Keratinocyte (primary cell): ENCODE measurements around the gene CBY1. TPM values are rescaled to one million over a fixed set of nuclear protein-coding genes. Genes with fewer than 3 reads are reported as not detected.

Experiments
- DNase-seq: peaks from one replicate; pipeline ENCODE4 v3.0.0-alpha.2; 2011; ENCODE audit warnings: low read depth, missing footprints, low spot score
- FAIRE-seq: peaks from 2 replicates; lab custom pipeline; 2011; peaks lifted over from hg19 to GRCh38; lab: Jason Lieb, UNC
- H2AFZ ChIP-seq: 2 replicates; pipeline ENCODE4 v1.6.0; 2012; ENCODE audit warnings: low read length, control low read depth, inconsistent platforms; ENCODE audit not compliant: control insufficient read depth
- H3K27ac ChIP-seq: 2 replicates; pipeline ENCODE4 v1.5.1; 2011; ENCODE audit warnings: low read length; ENCODE audit not compliant: control insufficient read depth, insufficient read depth
- H3K27me3 ChIP-seq: 3 replicates; pipeline ENCODE4 v1.6.0; 2011; ENCODE audit warnings: low read length; ENCODE audit not compliant: control insufficient read depth, insufficient read depth; ENCODE audit errors: extremely low read depth
- H3K36me3 ChIP-seq, 2 experiments: 2 replicates in 1 of 2; 3 replicates in 1 of 2; pipeline ENCODE4 v1.5.1; 2011; ENCODE audit warnings: low read length in 2 of 2, mild to moderate bottlenecking in 1 of 2; ENCODE audit not compliant: control insufficient read depth in 2 of 2, insufficient read depth in 2 of 2; ENCODE audit errors: extremely low read depth in 1 of 2
- H3K4me1 ChIP-seq: 3 replicates; pipeline ENCODE4 v1.5.1; 2011; ENCODE audit warnings: low read length; ENCODE audit not compliant: control insufficient read depth, insufficient read depth; ENCODE audit errors: extremely low read depth
- H3K4me2 ChIP-seq: 3 replicates; pipeline ENCODE4 v1.6.0; 2011; ENCODE audit warnings: low read depth, low read length; ENCODE audit not compliant: control insufficient read depth, insufficient read depth; ENCODE audit errors: extremely low read depth
- H3K4me3 ChIP-seq, 3 experiments: fragments of 200-600 bp in 1 of 3; sonication (generic) in 1 of 3; 2 replicates in 2 of 3; 3 replicates in 1 of 3; pipeline ENCODE4 v1.5.1; 2011 to 2016; ENCODE audit warnings: low read length in 3 of 3, mild to moderate bottlenecking in 3 of 3, control low read depth in 2 of 3, inconsistent platforms in 1 of 3, low read depth in 1 of 3, mixed read lengths in 1 of 3, mixed run types in 1 of 3, moderate library complexity in 1 of 3; ENCODE audit not compliant: control insufficient read depth in 2 of 3, insufficient read depth in 2 of 3; ENCODE audit errors: extremely low read depth in 1 of 3
- H3K79me2 ChIP-seq: 2 replicates; pipeline ENCODE4 v1.6.0; 2012; ENCODE audit warnings: low read length; ENCODE audit not compliant: control insufficient read depth, insufficient read depth
- H3K9ac ChIP-seq: 3 replicates; pipeline ENCODE4 v1.6.0; 2011; ENCODE audit warnings: low read length; ENCODE audit not compliant: control insufficient read depth, insufficient read depth; ENCODE audit errors: extremely low read depth
- H3K9me1 ChIP-seq: 3 replicates; pipeline ENCODE4 v1.6.0; 2011; ENCODE audit warnings: low read length; ENCODE audit not compliant: control insufficient read depth, insufficient read depth; ENCODE audit errors: extremely low read depth
- H3K9me3 ChIP-seq: 2 replicates; pipeline ENCODE4 v1.5.1; 2012; ENCODE audit warnings: low read depth, low read length; ENCODE audit not compliant: control insufficient read depth
- H4K20me1 ChIP-seq: 3 replicates; pipeline ENCODE4 v1.6.0; 2011; ENCODE audit warnings: low read length; ENCODE audit not compliant: control insufficient read depth, insufficient read depth; ENCODE audit errors: extremely low read depth
- EZH2 ChIP-seq: IDR thresholded peaks from one replicate; pipeline ENCODE4 v1.6.1; 2012; ENCODE audit warnings: inconsistent platforms, mild to moderate bottlenecking, low read length, moderate library complexity
- dilution Hi-C: fragments of 300-500 bp; cut with MboI; formaldehyde crosslinking; loops from one replicate; pipeline ENCODE4 v1.7.0; 2020; ENCODE audit warnings: low sequenced_read_pairs; ENCODE audit not compliant: extremely low pct_ligation_motif_present
- polyA plus RNA-seq, 5 experiments: library from polyadenylated mRNA; depleted of rRNA in 3 of 5; stranded (reverse) in 3 of 5; stranded (forward) in 1 of 5; unstranded in 1 of 5; fragments of >200 nt; gene quantifications; 1 replicate in 1 of 5; 2 replicates in 3 of 5; 3 replicates in 1 of 5; pipeline versions ENCODE4 v1.2.1 to v1.2.3, GENCODE V29; 2011 to 2012; ENCODE audit warnings: missing spikeins in 2 of 5, low read depth in 1 of 5, low replicate concordance in 1 of 5
- TF ChIP-seq, protein P1 (sequence below), 3 experiments: IDR thresholded peaks in 1 of 3; conservative IDR thresholded peaks in 1 of 3; optimal IDR thresholded peaks in 1 of 3; 2 replicates in 2 of 3; 3 replicates in 1 of 3; pipeline versions ENCODE3 to v1.5.1; 2011; ENCODE audit warnings: low read length in 3 of 3, mild to moderate bottlenecking in 3 of 3, moderate library complexity in 2 of 3, control low read depth in 1 of 3, inconsistent platforms in 1 of 3; ENCODE audit not compliant: insufficient read depth in 2 of 3; ENCODE audit errors: extremely low read depth in 1 of 3

CBY1 gene
- polyA plus RNA-seq, 1 donor (not counting 4 experiments of a cell fraction or from before 2014, with no cell fraction given): 40.3 TPM

- no peaks in the 10 kb centered on the region for H3K9me3 ChIP-seq
- no peaks in the 10 kb centered on the region for H3K9me1 ChIP-seq
- H3K36me3 ChIP-seq: no peaks in the 10 kb centered on the region
- H3K4me3 ChIP-seq: peak overlapping the region; percentile 63 to 79 (median 73)
- peak overlapping the region; percentile 100 for H3K27ac ChIP-seq
- FAIRE-seq (no peak), DNase-seq (no peak)
- H4K20me1 ChIP-seq: no peaks in the 10 kb centered on the region
- H2AFZ ChIP-seq: peak overlapping the region; percentile 99
- dilution Hi-C loops: no loop called here
- H3K4me1 ChIP-seq: peaks cover 12% of the 10 kb centered on the region
- peak overlapping the region; percentile 88 for H3K4me2 ChIP-seq
- no peaks in the 10 kb centered on the region for H3K27me3 ChIP-seq
- H3K9ac ChIP-seq: peak overlapping the region; percentile 98
- TF ChIP-seq, protein P1, sequence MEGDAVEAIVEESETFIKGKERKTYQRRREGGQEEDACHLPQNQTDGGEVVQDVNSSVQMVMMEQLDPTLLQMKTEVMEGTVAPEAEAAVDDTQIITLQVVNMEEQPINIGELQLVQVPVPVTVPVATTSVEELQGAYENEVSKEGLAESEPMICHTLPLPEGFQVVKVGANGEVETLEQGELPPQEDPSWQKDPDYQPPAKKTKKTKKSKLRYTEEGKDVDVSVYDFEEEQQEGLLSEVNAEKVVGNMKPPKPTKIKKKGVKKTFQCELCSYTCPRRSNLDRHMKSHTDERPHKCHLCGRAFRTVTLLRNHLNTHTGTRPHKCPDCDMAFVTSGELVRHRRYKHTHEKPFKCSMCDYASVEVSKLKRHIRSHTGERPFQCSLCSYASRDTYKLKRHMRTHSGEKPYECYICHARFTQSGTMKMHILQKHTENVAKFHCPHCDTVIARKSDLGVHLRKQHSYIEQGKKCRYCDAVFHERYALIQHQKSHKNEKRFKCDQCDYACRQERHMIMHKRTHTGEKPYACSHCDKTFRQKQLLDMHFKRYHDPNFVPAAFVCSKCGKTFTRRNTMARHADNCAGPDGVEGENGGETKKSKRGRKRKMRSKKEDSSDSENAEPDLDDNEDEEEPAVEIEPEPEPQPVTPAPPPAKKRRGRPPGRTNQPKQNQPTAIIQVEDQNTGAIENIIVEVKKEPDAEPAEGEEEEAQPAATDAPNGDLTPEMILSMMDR (optimal IDR thresholded peaks at IDR 0.05 in 1 of 3, IDR thresholded peaks at IDR 0.05 in 1 of 3, conservative IDR thresholded peaks at IDR 0.05 in 1 of 3; ENCODE audit: extremely low read depth in 1 of 3, insufficient read depth in 2 of 3, low read length in 3 of 3): no peak
- no peak for TF ChIP-seq EZH2
- H3K79me2 ChIP-seq: peaks cover 11% of the 10 kb centered on the region
Measured at GRCh38 chr22:38655519-38656255, 751 bp upstream of the CBY1 start.

- Histone ChIP-seq H3K36me3 (peaks cover 0 to 3% of the 10 kb centered on the region in 2 experiments), H2AFZ (peak overlapping the region; percentile 99), H3K4me1 (peaks cover 11% of the 10 kb centered on the region), H3K79me2 (peaks cover 11% of the 10 kb centered on the region), H3K9me1 (no peaks in the 10 kb centered on the region), H3K27me3 (no peaks in the 10 kb centered on the region), H3K9ac (peak overlapping the region; percentile 98), H3K4me3 (peak overlapping the region; percentile 63 to 79 (median 73)), H3K27ac (peak overlapping the region; percentile 100), H4K20me1 (no peaks in the 10 kb centered on the region), H3K9me3 (no peaks in the 10 kb centered on the region), H3K4me2 (peak overlapping the region; percentile 88)
- dilution Hi-C loops: no loop called here
- DNase-seq (no peak), FAIRE-seq (peak; percentile 44)
- no peak for TF ChIP-seq EZH2
- TF ChIP-seq, protein P1 (optimal IDR thresholded peaks at IDR 0.05 in 1 of 3, IDR thresholded peaks at IDR 0.05 in 1 of 3, conservative IDR thresholded peaks at IDR 0.05 in 1 of 3; ENCODE audit: extremely low read depth in 1 of 3, insufficient read depth in 2 of 3, low read length in 3 of 3): no peak
Measured at GRCh38 chr22:38657045-38657909, 839 bp downstream of the CBY1 start.
